Tibial nerve (tissue), 4 donors: ENCODE results near the gene SMIM14. TPM values are rescaled to one million over a fixed set of nuclear protein-coding genes. Genes with fewer than 3 reads are reported as not detected.

ENCODE experiments used
- DNase-seq, 2 donors: peaks; one replicate each; pipeline ENCODE4 v3.0.0-alpha.2; 2019; ENCODE audit warnings: low spot score in 2 of 2
- H3K27ac ChIP-seq, 4 donors: fragments of 200-600 bp; sonication (generic) in 3 of 4; one replicate each; pipeline ENCODE4 v1.5.1; 2017 to 2019; ENCODE audit warnings: mild to moderate bottlenecking in 1 of 4
- H3K27me3 ChIP-seq, 2 donors: fragments of 200-600 bp; sonication (generic) in 1 of 2; one replicate each; pipeline versions ENCODE4 v1.5.1 to v1.6.0; 2017 to 2019
- H3K36me3 ChIP-seq, 3 donors: fragments of 200-600 bp; sonication (generic); one replicate each; pipeline ENCODE4 v1.5.1; 2018 to 2019
- H3K4me1 ChIP-seq, 4 donors: fragments of 200-600 bp; sonication (generic) in 3 of 4; one replicate each; pipeline ENCODE4 v1.5.1; 2017 to 2019
- H3K4me3 ChIP-seq, 4 donors: fragments of 200-600 bp; sonication (generic) in 3 of 4; one replicate each; pipeline ENCODE4 v1.5.1; 2017 to 2019; ENCODE audit warnings: mild to moderate bottlenecking in 1 of 4, moderate library complexity in 1 of 4
- H3K9me3 ChIP-seq, 4 donors: fragments of 200-600 bp; sonication (generic) in 3 of 4; one replicate each; pipeline ENCODE4 v1.5.1; 2017 to 2019
- EP300 ChIP-seq, 2 donors: sonication (generic); formaldehyde crosslinking; IDR thresholded peaks; one replicate each; pipeline ENCODE4 v1.6.1; 2017; ENCODE audit warnings: antibody characterized with exemption in 2 of 2, mild to moderate bottlenecking in 1 of 2
- POLR2A ChIP-seq, 2 donors: fragments of 450-650 bp; IDR thresholded peaks; one replicate each; pipeline ENCODE4 v1.6.1; 2017; ENCODE audit warnings: antibody characterized with exemption in 2 of 2, mild to moderate bottlenecking in 2 of 2, moderate library complexity in 2 of 2
- WGBS, 2 donors: methylation state at CpG; one replicate each; pipeline ENCODE4 v1.1.5; 2018; 5-methylcytosine and 5-hydroxymethylcytosine counted together
- total RNA-seq, 4 donors: library from RNA; depleted of rRNA; stranded (reverse); fragments of >200 nt; gene quantifications; one replicate each; pipeline ENCODE4 v1.1.0, GENCODE V29; 2016
- TF ChIP-seq, protein P1 (sequence below), 5 experiments: fragments of 200-600 bp in 3 of 5; fragments of 450-650 bp in 2 of 5; sonication (generic) in 3 of 5; IDR thresholded peaks; one replicate each; pipeline ENCODE4 v1.5.1; 2016 to 2019; ENCODE audit warnings: antibody characterized with exemption in 5 of 5, mild to moderate bottlenecking in 3 of 5, moderate library complexity in 2 of 5

The SMIM14 gene
- total RNA-seq, 4 donors from 2014 or later, result 26.7 to 42.6 (median 36.2) TPM

DNA sequence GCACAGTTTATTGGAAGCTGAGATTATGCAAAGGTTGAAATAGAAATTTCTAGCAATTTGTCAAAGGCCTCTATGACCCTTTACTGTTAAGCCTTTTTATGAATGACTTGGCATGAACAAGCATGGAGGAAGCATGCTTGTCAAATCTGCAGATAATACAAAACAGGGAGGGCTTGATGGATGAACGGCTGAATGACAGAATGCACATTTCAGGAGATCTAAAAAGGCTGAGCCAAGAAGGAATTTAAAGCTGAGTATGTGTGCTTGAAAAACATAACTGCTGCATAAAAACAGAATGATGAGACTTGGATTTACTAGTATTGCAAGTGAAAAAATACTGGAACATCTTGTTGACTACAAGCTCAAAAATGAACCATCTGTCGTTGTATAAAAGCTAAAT is 30.2 kb upstream of the SMIM14 start:
- H3K27ac ChIP-seq, result no peak overlapping the region
- no peaks in the 10 kb centered on the region for H3K27me3 ChIP-seq
- TF ChIP-seq, protein P1, sequence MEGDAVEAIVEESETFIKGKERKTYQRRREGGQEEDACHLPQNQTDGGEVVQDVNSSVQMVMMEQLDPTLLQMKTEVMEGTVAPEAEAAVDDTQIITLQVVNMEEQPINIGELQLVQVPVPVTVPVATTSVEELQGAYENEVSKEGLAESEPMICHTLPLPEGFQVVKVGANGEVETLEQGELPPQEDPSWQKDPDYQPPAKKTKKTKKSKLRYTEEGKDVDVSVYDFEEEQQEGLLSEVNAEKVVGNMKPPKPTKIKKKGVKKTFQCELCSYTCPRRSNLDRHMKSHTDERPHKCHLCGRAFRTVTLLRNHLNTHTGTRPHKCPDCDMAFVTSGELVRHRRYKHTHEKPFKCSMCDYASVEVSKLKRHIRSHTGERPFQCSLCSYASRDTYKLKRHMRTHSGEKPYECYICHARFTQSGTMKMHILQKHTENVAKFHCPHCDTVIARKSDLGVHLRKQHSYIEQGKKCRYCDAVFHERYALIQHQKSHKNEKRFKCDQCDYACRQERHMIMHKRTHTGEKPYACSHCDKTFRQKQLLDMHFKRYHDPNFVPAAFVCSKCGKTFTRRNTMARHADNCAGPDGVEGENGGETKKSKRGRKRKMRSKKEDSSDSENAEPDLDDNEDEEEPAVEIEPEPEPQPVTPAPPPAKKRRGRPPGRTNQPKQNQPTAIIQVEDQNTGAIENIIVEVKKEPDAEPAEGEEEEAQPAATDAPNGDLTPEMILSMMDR (IDR thresholded peaks at IDR 0.05), result no peak
- TF ChIP-seq POLR2A (IDR thresholded peaks at IDR 0.05), result no peak
- no peak for TF ChIP-seq EP300 (IDR thresholded peaks at IDR 0.05)
- H3K4me3 ChIP-seq, result no peak overlapping the region
- no peaks in the 10 kb centered on the region for H3K9me3 ChIP-seq
- H3K36me3 ChIP-seq, result no peaks in the 10 kb centered on the region
- H3K4me1 ChIP-seq, result no peaks in the 10 kb centered on the region
- DNase-seq, result no peak
- 57 to 69% methylated on average over 2 of the region's 2 CpGs for WGBS, 2 donors

DNA sequence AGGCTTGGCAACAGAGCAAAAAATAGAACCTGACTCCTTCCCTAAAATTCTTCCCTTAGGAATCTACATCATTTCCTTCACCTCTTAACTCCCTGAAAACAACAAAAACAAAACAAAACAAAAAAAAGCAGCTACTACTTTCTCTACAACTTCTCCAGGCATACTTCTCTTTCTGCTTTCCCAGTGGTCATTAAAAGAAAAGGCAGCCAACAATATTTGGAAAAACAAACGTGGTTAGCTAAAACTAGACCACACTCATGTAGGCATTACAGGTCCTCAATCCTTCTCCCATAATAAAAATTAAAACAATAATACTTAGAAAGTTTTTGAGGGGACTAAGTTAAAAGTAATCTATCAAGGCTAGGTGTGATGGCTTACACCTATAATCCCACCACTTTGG is 29.0 kb upstream of the SMIM14 start:
- WGBS, 2 donors, result 39 to 50% methylated on average over 1 of the region's 1 CpG
- Histone ChIP-seq H3K36me3 (no peaks in the 10 kb centered on the region), H3K27ac (no peak overlapping the region), H3K27me3 (no peaks in the 10 kb centered on the region), H3K4me1 (no peaks in the 10 kb centered on the region), H3K4me3 (no peak overlapping the region), H3K9me3 (no peaks in the 10 kb centered on the region)
- TF ChIP-seq, protein P1 (IDR thresholded peaks at IDR 0.05), result no peak
- TF ChIP-seq POLR2A (IDR thresholded peaks at IDR 0.05) (no peak), EP300 (IDR thresholded peaks at IDR 0.05) (no peak)
- DNase-seq, result no peak

DNA sequence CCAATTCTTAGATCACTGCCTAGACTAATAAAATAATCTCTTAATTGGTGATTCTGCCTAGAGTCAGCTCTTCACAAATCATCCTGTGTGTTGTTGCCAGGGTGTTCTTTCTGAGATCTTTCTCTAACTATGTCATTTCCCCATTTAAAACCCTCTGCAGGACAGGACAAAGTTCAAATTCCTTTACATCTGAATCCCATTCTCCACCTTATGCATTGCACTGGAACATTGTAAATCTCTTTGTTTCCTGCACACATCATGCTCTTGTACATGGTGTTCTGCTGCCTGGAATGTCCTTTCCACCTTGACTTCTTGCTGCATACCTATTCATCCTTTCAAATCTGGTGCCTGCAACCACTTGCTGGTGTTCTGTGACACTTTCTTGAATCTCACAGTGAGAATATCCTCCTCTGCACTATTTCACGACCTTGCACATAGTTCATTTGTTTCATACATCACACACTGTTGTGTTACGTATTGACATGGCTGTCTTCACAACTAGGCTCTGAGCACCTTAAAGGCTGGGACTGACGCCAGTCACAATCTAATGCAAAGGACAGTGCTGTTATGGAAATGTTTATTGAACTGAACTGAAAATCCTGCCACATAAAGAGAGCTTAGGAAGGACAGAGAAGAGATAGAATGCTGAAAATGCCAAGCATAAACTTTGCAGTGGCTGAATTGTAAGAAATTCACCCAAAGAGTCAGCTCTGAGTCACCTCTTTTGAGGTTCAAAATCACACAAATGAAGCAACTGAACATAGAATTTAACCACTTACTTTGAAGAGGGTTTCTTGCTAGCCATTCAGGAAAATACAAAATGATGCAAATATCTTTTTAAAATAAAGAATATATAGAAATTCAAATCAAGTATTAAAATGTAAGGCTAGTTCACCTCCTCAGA is 26.4 kb upstream of the SMIM14 start:
- H3K9me3 ChIP-seq, result no peaks in the 10 kb centered on the region
- no peak overlapping the region for H3K27ac ChIP-seq
- WGBS, 2 donors, result 55 to 72% methylated on average over 3 of the region's 3 CpGs
- TF ChIP-seq EP300 (IDR thresholded peaks at IDR 0.05) (no peak), POLR2A (IDR thresholded peaks at IDR 0.05) (no peak)
- TF ChIP-seq, protein P1 (IDR thresholded peaks at IDR 0.05), result no peak
- H3K27me3 ChIP-seq, result no peaks in the 10 kb centered on the region
- H3K36me3 ChIP-seq, result no peaks in the 10 kb centered on the region
- DNase-seq, result no peak
- no peak overlapping the region for H3K4me3 ChIP-seq
- no peaks in the 10 kb centered on the region for H3K4me1 ChIP-seq

DNA sequence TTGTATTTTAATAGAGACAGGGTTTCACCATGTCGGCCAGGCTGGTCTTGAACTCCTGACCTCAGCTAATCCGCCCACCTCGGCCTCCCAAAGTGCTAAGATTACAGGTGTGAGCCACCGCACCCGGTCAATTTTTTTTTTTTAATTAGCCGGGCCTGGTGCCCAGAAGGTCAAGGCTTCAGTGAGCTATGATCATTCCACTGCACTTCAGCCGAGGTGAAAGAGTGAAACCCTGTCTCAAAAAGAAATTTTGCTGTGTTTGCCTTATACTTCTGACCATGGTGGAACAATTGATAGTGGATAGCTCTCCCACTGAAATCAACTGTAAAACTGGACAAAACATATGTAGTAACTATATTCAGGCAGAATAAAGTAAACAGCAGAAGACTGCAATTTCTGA is 24.0 kb upstream of the SMIM14 start:
- Histone ChIP-seq H3K27ac (no peak overlapping the region), H3K36me3 (no peaks in the 10 kb centered on the region), H3K27me3 (no peaks in the 10 kb centered on the region), H3K9me3 (no peaks in the 10 kb centered on the region), H3K4me1 (no peaks in the 10 kb centered on the region), H3K4me3 (no peak overlapping the region)
- TF ChIP-seq EP300 (IDR thresholded peaks at IDR 0.05) (no peak), POLR2A (IDR thresholded peaks at IDR 0.05) (no peak)
- TF ChIP-seq, protein P1 (IDR thresholded peaks at IDR 0.05), result no peak
- DNase-seq, result no peak
- WGBS, 2 donors, result 77 to 88% methylated on average over 7 of the region's 7 CpGs

DNA sequence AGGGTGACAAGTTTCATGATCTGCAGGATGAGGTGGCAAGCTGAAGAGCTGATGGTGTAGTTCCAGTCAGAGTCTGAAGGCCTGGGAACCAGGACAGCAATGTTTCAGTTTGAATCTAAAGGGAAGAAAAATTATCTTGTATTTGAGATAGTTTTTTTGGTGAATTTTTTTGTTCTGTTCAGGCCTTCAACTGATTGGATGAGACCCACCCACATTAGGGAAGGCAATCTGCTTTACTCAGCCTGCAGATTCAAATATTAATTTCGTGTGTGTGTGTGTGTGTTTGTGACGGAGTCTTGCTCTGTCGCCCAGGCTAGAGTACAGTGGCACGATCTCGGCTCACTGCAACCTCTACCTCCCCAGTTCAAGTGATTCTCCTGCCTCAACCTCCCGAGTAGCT is 22.1 kb upstream of the SMIM14 start:
- Histone ChIP-seq H3K36me3 (no peaks in the 10 kb centered on the region), H3K4me3 (no peak overlapping the region), H3K4me1 (no peaks in the 10 kb centered on the region), H3K9me3 (no peaks in the 10 kb centered on the region), H3K27ac (no peak overlapping the region), H3K27me3 (no peaks in the 10 kb centered on the region)
- DNase-seq, result no peak
- WGBS, 2 donors, result 93 to 97% methylated on average over 6 of the region's 6 CpGs
- TF ChIP-seq, protein P1 (IDR thresholded peaks at IDR 0.05), result no peak
- TF ChIP-seq POLR2A (IDR thresholded peaks at IDR 0.05), result no peak
- no peak for TF ChIP-seq EP300 (IDR thresholded peaks at IDR 0.05)
